ENCODE data around the gene HRC.

HRC gene

DNA sequence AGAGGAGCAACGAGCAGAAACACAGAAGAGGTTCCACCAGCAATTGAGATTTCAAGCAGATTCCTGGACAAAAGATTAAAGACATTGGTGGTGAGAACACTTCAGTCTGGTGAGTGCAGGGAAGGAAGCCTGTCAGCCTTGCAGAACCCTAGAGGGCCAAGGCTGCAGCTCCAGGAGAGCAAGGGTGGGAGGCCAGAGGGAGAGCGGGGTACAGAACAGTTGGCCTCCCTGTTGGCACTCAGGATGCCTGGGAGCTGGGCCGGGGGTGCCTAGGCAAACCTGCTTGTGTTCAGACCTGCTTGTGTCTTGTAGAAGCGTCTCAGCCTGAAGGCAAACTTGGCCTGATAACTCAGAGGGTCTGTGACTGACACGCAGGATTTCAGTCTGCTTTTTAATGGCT, 46.1 kb downstream of the HRC start:
- no peak for DNase-seq
- TF ChIP-seq POLR2A (IDR thresholded peaks at IDR 0.05; ENCODE audit: low read length) = no peak

DNA sequence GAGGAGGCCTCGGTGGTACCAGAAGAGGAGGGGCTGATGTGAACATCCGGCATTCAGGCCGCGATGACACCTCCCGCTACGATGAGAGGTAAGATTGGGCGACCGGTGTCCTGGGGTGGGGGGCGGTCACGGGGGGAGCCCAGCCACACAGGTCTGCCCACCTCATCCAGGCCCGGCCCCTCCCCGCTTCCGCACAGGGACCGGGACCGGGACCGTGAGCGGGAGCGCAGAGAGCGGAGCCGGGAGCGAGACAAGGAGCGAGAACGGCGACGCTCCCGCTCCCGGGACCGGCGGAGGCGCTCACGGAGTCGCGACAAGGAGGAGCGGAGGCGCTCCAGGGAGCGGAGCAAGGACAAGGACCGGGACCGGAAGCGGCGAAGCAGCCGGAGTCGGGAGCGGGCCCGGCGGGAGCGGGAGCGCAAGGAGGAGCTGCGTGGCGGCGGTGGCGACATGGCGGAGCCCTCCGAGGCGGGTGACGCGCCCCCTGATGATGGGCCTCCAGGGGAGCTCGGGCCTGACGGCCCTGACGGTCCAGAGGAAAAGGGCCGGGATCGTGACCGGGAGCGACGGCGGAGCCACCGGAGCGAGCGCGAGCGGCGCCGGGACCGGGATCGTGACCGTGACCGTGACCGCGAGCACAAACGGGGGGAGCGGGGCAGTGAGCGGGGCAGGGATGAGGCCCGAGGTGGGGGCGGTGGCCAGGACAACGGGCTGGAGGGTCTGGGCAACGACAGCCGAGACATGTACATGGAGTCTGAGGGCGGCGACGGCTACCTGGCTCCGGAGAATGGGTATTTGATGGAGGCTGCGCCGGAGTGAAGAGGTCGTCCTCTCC, 47.4 kb downstream of the HRC start:
- no peak for TF ChIP-seq POLR2A (IDR thresholded peaks at IDR 0.05; ENCODE audit: low read length)
- TF ChIP-seq GATA1 (IDR thresholded peaks at IDR 0.05; ENCODE audit: low read depth, low read length) = no peak
- DNase-seq = no peak

DNA sequence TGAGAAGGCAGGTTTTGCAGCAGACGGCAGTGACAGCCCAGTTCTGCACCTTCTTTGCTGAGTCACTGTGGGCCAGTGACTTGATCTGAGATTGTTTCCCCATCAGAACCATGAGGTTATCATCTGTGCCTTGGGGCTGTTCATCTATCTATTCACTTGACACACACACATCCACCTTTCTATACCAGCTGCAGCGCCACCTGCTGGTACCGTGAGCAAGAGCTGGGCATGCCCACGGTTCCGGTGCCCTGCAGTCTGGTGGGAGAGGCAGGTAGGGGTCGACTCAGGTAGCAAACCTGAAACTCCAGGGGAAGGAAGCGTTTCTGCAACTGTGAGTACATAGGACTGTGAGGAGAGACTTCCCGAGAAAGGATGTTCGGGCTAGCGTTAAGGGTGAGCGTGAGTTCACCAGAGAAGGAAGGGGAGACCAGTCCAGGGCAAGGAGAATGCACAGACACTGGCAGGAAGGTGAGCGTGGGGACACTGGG, 48.5 kb downstream of the HRC start:
- DNase-seq = peak; percentile 74 to 82
- TF ChIP-seq POLR2A (IDR thresholded peaks at IDR 0.05; ENCODE audit: low read length) (no peak), GATA1 (IDR thresholded peaks at IDR 0.05; ENCODE audit: low read depth, low read length) (no peak)

DNA sequence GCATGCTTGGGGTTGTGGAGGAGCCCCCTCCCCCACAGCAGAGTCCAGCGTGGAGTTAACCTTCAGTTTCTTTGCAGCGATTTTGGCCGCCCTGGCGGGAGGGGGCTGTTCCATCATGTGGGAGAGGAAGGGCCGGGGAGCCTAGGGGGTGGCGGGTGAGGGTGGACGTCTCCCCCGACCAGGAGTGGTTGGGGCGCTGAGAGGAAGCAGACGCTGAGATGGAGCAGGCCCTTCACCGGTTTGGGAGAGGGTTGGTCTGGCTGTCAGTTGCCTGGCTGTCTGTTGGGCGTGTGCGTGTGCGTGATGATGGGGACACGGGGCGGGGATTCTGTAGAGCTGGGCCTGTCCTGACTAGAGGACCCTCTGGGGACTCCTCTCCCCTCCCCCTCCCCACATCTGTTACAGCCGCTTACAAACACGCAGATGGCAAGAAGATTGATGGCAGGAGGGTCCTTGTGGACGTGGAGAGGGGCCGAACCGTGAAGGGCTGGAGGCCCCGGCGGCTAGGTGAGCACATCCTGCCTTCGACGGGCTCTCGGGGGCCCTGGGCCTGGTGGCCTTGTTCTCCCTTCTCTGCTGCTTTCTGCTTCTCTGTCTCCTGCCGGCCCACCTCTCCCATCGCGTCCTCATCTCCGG, 50.8 kb downstream of the HRC start:
- TF ChIP-seq GATA1 (IDR thresholded peaks at IDR 0.05; ENCODE audit: low read depth, low read length) (no peak), POLR2A (IDR thresholded peaks at IDR 0.05; ENCODE audit: low read length) (no peak)
- no peak for DNase-seq

DNA sequence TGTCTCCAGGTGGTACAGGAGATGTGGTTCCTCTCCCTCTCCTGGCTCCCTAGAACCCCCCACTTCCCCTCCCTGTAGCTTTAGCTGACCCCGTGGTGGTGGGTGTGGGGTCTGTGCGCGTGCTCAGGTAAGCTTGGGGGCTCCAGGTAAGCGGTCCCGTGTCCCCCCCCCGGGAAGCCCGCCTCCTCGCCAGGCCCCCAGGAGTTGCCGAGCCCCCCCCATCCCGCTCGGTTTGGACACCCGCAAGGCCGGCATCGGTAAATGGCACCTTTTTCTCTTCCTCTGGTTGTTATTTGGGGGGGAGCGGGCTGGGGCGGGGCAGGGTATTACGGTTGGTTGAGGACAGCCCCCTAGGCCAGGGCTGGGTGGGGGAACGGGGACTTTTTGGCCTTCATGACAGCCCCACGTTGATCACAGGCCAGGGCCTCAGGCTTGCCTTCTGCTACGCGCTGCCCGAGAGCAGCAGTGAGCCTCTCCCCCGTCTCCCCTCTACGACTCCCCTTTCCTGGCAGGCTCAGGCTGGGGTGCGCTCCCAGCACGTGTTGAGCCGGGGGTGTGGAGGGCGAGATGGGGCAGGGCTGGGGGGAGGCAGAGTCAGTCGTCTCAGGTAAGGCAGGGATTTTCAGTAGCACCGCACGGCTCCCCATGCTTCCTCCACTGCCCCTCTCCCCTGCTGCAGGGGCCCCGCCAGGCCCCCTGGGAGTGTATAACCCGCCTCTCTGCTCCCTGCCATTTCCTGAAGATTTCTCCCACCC, 51.7 kb downstream of the HRC start:
- TF ChIP-seq POLR2A (IDR thresholded peaks at IDR 0.05; ENCODE audit: low read length) = no peak
- no peak for DNase-seq

DNA sequence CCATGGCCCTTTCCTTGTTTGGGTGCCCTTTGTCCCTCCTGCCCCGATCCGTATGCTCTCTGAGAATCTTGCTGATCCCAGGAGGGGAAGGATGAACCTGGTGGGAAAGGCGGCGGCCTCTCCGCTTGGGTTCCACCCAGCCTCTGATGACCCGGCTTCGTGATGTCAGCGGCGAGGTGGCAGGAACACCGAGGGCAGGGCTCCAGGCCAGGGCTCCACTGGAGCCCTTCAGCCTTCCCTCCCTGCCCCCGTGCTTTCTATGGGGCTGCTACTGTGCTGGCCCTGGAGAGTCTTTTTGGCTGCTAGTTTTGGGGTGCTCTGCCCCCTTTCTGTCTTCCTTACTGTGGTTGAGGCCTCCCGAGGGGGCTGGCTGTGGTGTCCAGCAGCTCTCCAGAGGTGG, 52.9 kb downstream of the HRC start:
- no peak for DNase-seq
- TF ChIP-seq POLR2A (IDR thresholded peaks at IDR 0.05; ENCODE audit: low read length) (no peak), GATA1 (IDR thresholded peaks at IDR 0.05; ENCODE audit: low read depth, low read length) (no peak)
